SU-DHL-6 (cell line): Measurements from ENCODE around the gene PLEKHH2.

Experiments used
- CTCF ChIP-seq: fragments of 200-600 bp; sonication (generic); IDR thresholded peaks from one replicate; pipeline ENCODE4 v1.5.1; 2017; ENCODE audit warnings: antibody characterized with exemption, mild to moderate bottlenecking, low read length, moderate library complexity; ENCODE audit not compliant: insufficient read depth, poor library complexity, severe bottlenecking
- EZH2phosphoT487 ChIP-seq: fragments of 200-600 bp; sonication (generic), shearing (Covaris generic); conservative IDR thresholded peaks from 2 replicates; pipeline ENCODE4 v1.6.1; 2018; ENCODE audit warnings: mild to moderate bottlenecking, antibody characterized with exemption, low read length, moderate library complexity, mixed read lengths

GRCh38 chr2:43701111-43701510 lies 64.1 kb downstream of the PLEKHH2 start:
- TF ChIP-seq CTCF (no peak), EZH2phosphoT487 (no peak)
